NCI-H1092 treated with DMSO at 0.1 percent for 48 hours (cell line): ENCODE measurements around the gene THOC2.
"Not testable (repeated sequence)": the region's sequence is repeated elsewhere in the genome, so short reads cannot be mapped to it uniquely, and the experiment has no call there.

Experiments
- DNase-seq: peaks from one replicate; lab custom pipeline; 2025; lab: John Stamatoyannopoulos, UW

The THOC2 gene

GRCh38 chrX:123664467-123665167 is 68.2 kb downstream of the THOC2 start:
- DNase-seq: not testable (repeated sequence)

- not testable (repeated sequence) for DNase-seq
Observed at GRCh38 chrX:123663720-123664119, 69.1 kb downstream of the THOC2 start.

- DNase-seq: not testable (repeated sequence)
Observed at GRCh38 chrX:123656507-123656906, 76.3 kb downstream of the THOC2 start.

GRCh38 chrX:123648811-123649181 is 84.1 kb downstream of the THOC2 start:
- not testable (repeated sequence) for DNase-seq

- DNase-seq: no peak
Observed at GRCh38 chrX:123648028-123648810, 84.6 kb downstream of the THOC2 start.

GRCh38 chrX:123647244-123647643 is 85.6 kb downstream of the THOC2 start:
- no peak for DNase-seq

- DNase-seq: no peak
Observed at GRCh38 chrX:123629502-123629901, 103.3 kb downstream of the THOC2 start.

- no peak for DNase-seq
Observed at GRCh38 chrX:123626962-123627361, 105.9 kb downstream of the THOC2 start.

- DNase-seq: no peak
Observed at GRCh38 chrX:123625952-123626351, 106.9 kb downstream of the THOC2 start.

GRCh38 chrX:123625477-123625876 is 107.4 kb downstream of the THOC2 start:
- no peak for DNase-seq

GRCh38 chrX:123617007-123617406 is 115.8 kb downstream of the THOC2 start:
- no peak for DNase-seq

GRCh38 chrX:123610915-123611314 is 121.9 kb downstream of the THOC2 start:
- no peak for DNase-seq

GRCh38 chrX:123607806-123608205 is 125.0 kb downstream of the THOC2 start:
- no peak for DNase-seq

GRCh38 chrX:123607270-123607669 is 125.6 kb downstream of the THOC2 start:
- no peak for DNase-seq

GRCh38 chrX:123603491-123603890 is 129.4 kb downstream of the THOC2 start:
- DNase-seq: no peak

- DNase-seq: no peak
Observed at GRCh38 chrX:123601437-123601836, 131.4 kb downstream of the THOC2 start.

GRCh38 chrX:123600181-123600580 is 132.7 kb downstream of the THOC2 start:
- no peak for DNase-seq

- DNase-seq: no peak
Observed at GRCh38 chrX:123590842-123591486, 141.9 kb downstream of the THOC2 start.

- DNase-seq: no peak
Observed at GRCh38 chrX:123588723-123589122, 144.1 kb downstream of the THOC2 start.

- DNase-seq: no peak
Observed at GRCh38 chrX:123581586-123581985, 151.3 kb downstream of the THOC2 start.

- no peak for DNase-seq
Observed at GRCh38 chrX:123580792-123581191, 152.1 kb downstream of the THOC2 start.

- DNase-seq: not testable (repeated sequence)
Observed at GRCh38 chrX:123574027-123574426, 158.8 kb downstream of the THOC2 start.

GRCh38 chrX:123570011-123570590 is 162.8 kb downstream of the THOC2 start:
- no peak for DNase-seq
